RWPE1 (cell line): ENCODE measurements around the gene GPATCH2.

Experiments used
- CTCF ChIA-PET: fragments of 350-600 bp; sonication (Branson Sonifier 250); formaldehyde crosslinking; extraction: SDS; loops from one replicate; lab custom pipeline; 2021; lab: Yijun Ruan, JAX
- POLR2A ChIA-PET: fragments of 400-600 bp; formaldehyde crosslinking; extraction: SDS; loops from one replicate; lab custom pipeline; 2020; ENCODE audit warnings: antibody characterized with exemption; ENCODE audit not compliant: low non-redundant PET; lab: Yijun Ruan, JAX
- DNase-seq: peaks from one replicate; pipeline ENCODE4 v3.0.0; 2012; ENCODE audit warnings: low spot score
- H3K27ac ChIP-seq: fragments of 450-650 bp; 2 replicates; pipeline ENCODE4 v1.5.1; 2017
- TF ChIP-seq, protein P1 (sequence below): fragments of 450-650 bp; conservative IDR thresholded peaks from 2 replicates; pipeline ENCODE4 v1.5.1; 2017; ENCODE audit warnings: low read depth, mild to moderate bottlenecking

GPATCH2 gene

DNA sequence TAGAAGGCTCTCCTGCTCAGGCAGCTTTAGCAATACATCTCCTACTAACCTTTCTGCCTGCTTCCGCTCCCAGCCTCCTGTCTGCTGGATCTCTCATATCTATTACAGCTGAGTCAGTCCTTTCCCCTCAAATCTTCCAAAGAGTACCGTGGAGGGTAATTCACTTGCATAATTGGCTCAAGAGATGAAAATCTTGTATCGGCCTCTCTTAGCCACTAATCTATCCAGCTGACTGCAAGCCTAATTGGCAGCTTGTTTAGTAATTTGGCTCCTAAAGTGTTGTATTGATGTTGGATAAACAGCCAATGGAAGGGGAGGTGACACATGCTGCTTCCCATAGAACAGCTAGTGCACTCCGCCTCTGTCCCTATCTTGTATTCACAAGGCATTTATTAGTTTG, 195.7 kb downstream of the GPATCH2 start:
- DNase-seq: no peak
- CTCF ChIA-PET: no interaction called here

DNA sequence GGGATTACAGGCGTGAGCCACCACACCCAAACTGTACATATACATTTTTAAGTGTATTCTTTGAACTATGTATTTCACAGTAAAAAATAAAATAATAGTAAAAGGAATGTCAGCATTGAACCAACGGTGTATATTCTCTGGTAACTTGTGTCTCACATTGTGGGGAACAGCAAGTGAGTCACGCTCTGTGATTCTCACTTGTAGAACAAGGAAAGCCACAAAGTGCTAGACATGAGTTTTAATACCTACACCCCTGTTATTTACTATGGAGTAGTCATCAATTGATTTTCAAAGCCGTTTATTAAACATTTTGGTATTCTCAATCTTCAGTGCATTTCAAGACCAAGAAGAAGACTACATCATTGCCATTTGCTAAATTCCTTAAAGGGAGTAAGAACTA, 197.2 kb downstream of the GPATCH2 start:
- TF ChIP-seq, protein P1, sequence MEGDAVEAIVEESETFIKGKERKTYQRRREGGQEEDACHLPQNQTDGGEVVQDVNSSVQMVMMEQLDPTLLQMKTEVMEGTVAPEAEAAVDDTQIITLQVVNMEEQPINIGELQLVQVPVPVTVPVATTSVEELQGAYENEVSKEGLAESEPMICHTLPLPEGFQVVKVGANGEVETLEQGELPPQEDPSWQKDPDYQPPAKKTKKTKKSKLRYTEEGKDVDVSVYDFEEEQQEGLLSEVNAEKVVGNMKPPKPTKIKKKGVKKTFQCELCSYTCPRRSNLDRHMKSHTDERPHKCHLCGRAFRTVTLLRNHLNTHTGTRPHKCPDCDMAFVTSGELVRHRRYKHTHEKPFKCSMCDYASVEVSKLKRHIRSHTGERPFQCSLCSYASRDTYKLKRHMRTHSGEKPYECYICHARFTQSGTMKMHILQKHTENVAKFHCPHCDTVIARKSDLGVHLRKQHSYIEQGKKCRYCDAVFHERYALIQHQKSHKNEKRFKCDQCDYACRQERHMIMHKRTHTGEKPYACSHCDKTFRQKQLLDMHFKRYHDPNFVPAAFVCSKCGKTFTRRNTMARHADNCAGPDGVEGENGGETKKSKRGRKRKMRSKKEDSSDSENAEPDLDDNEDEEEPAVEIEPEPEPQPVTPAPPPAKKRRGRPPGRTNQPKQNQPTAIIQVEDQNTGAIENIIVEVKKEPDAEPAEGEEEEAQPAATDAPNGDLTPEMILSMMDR: no peak
- no peak overlapping the region for H3K27ac ChIP-seq
- ChIA-PET CTCF (no interaction called here), POLR2A (interaction anchor here (0.9 kb wide), 1 partner anchor 11 kb away, joined by 5 read pairs; no protein-coding TSS in a partner anchor)
- DNase-seq: no peak

More for the DNA sequence above, 195.7 kb downstream of the GPATCH2 start:
- no peak overlapping the region for H3K27ac ChIP-seq
- TF ChIP-seq, protein P1: no peak
- POLR2A ChIA-PET: no interaction called here

DNA sequence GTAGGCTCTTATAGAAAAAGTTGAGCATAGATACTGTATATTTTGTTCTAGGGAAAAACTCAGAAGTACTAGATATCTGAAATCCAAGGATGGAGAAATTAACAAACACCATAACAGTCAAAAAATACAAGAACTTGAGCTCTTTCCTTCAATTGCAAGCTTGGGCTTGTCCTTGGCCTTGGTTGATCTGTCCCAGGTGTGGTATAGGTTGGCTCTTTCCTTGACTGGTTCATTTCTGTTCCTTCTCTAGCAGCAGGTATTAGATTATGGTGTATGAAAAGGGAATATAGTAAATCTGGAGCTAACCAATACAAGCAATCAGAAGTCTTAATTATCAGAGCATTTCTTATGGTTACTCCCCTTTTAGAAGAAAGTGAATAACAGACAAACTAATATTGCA, 198.6 kb downstream of the GPATCH2 start:
- ChIA-PET CTCF (no interaction called here), POLR2A (no interaction called here)
- TF ChIP-seq, protein P1: no peak
- DNase-seq: no peak
- no peak overlapping the region for H3K27ac ChIP-seq

DNA sequence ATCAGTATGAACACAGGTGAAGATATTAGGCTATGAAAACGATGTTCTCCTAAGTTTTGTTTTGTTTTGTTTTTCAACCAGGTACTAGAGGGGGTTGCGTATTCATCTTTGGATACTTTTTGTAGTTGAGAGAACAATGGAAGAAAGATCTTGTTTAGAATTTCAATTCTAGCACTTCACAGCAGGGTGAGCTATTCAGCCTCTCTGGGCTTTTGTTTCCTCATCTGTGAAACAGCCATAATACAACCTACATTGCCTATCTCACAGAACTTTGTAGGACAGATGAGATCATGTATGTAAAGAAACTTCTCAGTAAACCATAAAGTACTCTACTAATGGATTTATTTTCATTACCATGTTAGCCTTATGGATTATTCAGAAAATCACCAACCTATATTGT, 199.5 kb downstream of the GPATCH2 start:
- TF ChIP-seq, protein P1: no peak
- no peak for DNase-seq
- ChIA-PET POLR2A (no interaction called here), CTCF (no interaction called here)
- no peak overlapping the region for H3K27ac ChIP-seq

DNA sequence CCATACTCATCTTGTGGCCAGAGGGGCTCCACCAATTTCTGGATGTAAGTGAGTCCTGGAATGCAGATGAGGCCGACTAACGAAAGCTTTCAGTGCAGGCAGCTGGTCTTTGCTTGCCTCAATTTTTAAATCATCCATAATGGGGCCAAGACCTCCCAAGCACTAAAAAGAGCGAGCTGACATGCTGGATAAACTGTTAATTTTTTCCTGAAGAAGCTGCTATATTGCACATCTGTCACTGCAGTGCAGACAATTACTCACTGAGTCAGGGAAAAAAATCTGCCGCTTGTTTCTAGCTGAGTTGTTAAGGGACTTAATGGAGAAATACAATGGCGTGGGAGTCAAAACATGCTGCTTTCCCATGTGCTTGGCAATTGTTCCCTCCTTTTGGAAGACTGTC, 205.5 kb downstream of the GPATCH2 start:
- no peak for DNase-seq
- CTCF ChIA-PET: no interaction called here
- H3K27ac ChIP-seq: no peak overlapping the region
- TF ChIP-seq, protein P1: no peak
- POLR2A ChIA-PET: no interaction called here

DNA sequence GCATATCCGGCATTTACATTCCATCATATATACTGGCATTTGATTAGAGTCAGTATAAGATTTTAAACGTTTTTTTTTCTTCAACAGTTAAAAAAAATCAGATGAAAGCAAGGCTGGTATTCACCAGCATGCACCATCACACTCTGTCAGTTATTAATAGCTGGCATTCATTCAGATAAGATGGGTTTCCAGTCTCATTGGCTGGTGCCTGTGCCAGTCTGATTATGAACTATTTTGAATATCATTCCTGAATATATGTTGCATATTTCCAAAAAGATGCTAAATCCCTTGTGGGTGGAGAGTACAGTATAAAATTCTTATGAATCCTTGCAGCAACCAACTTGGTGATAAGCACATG, 211.7 kb downstream of the GPATCH2 start:
- ChIA-PET CTCF (no interaction called here), POLR2A (no interaction called here)
- no peak overlapping the region for H3K27ac ChIP-seq
- TF ChIP-seq, protein P1: no peak
- no peak for DNase-seq
